GM18507 (cell line): Measurements from ENCODE around the gene DNM2.
A peak's percentile ranks its signal among the peaks of the same experiment; 100 is the strongest.

ENCODE experiments used
- DNase-seq: peaks from one replicate; pipeline ENCODE4 v3.0.0; 2011; ENCODE audit warnings: low read depth; ENCODE audit not compliant: insufficient read length; ENCODE audit errors: extremely low spot score
- FAIRE-seq: peaks from 2 replicates; lab custom pipeline; 2011; peaks lifted over from hg19 to GRCh38; lab: Jason Lieb, UNC

The DNM2 gene

DNA sequence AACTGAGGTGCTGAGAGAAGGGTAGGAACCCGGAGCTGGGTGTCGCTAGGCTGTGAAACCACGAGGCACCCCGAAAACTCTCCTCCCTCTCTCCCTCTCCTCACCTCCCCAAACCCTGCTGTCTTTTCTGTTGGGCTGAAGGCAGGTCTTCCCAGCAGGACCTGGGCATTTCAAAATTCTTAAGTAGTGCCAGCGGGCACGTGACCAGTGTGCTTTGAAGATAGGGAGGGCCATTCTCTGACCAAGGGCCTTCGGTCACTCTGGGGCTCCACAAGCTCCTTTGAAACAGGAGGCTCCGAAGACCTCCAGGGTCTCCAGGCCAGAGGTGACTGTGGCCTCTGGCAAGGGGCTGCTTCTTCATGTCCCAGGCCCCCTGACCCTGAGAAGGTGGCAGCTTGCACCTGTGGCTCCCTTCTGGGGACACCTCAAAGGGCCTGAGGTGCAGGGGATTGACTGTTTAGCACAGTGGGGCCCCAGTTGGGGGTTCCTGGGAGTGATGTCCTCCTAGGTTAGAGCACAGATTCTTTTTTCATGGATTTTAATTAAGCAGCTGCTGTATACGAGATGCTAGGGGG, 48.3 kb downstream of the DNM2 start:
- no peak for FAIRE-seq

DNA sequence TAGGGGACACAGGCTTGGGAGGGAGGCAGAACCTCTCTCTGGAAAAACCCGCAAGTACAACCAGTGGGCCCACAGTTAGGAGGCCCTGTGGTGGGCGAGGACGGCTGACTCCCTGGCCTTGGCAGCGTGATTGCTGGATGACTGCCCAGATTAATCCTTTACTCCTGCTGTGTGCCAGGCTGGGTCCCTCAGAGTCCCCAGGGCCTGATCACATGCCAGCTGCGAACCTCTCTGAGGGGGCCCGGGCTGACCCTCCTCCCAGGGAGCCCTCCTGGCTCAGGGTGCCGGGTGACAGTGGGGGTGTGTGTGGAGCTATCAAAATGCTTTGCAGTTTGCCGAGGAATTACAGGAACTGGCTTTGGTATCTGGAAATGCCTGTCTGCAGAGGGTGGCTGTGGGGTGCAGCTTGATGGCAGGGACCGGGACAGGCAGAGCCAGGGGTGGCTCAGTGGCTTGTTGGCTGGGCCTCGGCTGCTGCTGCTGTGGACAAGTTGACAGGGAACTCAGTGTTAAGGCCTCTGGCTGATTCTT, 48.9 kb downstream of the DNM2 start:
- FAIRE-seq (no peak), DNase-seq (no peak)

More for the DNA sequence above, 48.3 kb downstream of the DNM2 start:
- no peak for DNase-seq

DNA sequence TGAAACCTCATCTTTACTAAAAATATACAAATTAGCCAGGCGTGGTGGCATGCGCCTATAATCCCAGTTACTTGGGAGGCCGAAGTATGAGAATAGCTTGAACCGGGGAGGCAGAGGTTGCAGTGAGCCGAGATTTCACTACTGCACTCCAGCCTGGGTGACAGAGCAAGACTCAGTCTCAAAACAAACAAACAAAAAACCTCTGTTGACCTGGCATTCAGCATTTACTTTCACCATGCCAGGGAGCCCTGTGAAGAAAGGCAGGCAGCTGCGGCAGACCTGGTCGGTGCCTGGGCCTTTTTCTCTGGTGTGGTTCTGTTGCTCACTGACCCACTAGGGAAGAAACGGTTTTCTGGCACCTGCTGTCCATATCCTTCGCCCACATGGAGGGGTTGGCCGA, 49.8 kb downstream of the DNM2 start:
- DNase-seq (no peak), FAIRE-seq (no peak)

DNA sequence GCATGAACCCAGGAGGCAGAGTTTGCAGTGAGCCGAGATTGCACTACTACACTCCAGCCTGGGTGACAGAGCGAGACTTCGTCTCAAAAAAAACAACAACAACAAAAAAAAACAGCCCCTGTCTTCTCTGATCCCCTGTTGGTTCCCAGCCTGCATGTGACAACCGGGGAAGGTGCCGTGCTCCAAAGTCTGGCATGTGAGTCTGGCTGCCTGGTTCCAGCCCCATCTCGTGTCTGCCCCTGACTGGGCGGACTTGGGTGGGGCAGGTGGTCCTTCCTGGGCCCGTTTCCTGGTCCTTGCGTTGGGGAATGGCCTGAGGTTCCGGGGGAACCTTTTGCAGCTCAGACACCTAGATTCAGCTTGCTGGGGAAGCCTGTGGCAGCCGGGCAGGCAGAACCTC, 50.5 kb downstream of the DNM2 start:
- FAIRE-seq, result no peak
- DNase-seq, result no peak

DNA sequence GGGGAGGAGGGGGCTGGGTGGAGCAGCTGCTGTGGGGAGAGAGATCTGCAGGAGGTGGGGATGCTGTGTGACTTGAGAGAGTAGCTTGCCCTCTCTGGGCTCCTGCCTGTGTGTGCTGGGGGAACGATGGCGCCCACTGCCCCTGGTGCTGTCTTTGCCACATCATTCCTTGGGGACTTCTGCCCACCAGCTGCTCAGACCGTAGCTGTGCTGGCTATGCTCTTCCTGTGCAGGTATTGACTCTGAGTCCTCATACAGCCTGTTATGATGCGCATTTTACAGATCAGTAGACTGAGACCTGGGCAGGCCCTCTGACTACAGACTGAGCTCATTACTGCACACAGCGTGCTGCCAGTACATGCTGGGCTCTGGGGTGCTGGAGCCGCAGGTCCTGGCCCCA, 51.1 kb downstream of the DNM2 start:
- FAIRE-seq (no peak), DNase-seq (no peak)

DNA sequence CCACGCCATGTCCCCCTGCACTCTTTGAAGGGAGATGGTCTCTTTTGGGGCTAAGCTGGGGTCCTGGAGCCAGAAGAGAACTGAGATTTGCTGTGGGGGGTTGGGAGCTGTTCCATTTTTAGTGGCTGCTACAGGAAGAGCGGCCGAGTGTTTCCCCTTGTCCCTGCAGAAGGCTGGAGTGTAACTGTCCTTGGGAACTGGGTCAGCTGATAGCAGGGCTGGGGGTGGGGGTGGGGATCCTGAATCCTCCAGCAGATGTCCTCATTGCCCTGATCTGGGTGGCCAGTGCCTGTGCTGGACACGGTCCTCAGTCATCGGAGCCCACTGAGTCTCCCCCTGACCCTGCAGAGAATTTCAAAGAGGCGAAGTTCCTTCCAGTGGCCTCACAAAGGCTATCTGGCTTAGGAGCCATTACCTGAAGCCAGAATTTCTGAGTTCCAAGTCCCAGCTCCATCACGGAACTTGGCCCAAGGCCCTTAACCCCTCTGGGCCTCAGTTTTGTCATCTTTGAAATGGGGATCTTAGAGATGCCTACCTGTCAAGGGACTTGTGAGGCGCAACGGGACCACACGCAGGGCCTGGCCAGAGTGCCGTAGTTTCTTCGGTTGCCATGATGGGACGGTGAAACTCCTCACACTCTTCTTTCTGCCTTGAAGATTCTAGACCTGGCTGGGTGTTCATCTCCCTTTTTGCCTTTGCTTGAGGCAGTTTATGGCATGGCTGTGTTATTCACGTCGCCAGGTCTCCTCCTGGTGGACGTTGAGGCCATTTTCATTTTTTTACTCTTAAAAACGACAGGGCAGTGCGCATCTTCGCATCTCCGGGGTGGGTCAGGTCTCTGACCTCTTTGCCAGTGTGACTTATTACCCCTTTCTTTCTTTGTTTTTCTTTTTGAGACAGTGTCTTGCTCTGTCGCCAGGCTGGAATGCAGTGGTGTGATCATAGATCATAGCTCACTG, 51.9 kb downstream of the DNM2 start:
- no peak for FAIRE-seq

DNA sequence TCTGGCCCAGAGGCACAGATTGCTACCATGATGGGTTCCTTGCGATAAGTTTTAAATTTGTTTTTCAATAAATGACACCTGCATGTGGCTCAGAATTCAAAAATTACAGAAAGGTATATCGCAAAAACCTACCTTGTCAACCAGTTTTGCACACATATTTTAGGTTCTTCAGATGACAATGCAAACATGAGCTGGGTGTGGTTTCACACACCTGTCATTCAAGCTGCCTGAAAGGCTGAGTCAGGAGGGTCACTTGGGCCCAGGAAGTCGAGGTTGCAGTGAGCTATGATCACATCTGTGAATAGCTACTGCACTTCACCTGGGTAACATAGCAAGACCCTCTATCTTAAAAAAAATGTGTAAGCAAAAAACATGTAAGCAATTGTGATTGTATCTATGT, 56.1 kb downstream of the DNM2 start:
- DNase-seq (no peak), FAIRE-seq (no peak)

More for the DNA sequence above, 51.9 kb downstream of the DNM2 start:
- no peak for DNase-seq

DNA sequence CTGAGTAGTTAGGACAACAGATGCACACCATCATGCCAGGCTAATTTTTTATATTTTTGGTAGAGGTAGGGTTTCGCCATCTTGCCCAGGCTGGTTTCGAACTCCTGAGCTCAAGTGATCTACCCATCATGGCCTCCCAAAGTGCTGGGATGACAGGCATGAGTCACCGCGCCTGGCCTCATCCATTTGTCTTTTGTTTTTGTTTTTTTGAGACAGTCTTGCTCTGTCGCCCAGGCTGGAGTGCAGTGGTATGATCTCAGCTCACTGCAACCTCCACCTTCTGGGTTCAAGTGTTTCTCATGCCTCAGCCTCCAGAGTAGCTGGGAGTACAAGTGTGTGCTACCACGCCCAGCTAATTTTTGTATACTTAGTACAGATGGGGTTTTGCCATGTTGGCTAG, 57.0 kb downstream of the DNM2 start:
- FAIRE-seq, result no peak
- DNase-seq, result no peak

DNA sequence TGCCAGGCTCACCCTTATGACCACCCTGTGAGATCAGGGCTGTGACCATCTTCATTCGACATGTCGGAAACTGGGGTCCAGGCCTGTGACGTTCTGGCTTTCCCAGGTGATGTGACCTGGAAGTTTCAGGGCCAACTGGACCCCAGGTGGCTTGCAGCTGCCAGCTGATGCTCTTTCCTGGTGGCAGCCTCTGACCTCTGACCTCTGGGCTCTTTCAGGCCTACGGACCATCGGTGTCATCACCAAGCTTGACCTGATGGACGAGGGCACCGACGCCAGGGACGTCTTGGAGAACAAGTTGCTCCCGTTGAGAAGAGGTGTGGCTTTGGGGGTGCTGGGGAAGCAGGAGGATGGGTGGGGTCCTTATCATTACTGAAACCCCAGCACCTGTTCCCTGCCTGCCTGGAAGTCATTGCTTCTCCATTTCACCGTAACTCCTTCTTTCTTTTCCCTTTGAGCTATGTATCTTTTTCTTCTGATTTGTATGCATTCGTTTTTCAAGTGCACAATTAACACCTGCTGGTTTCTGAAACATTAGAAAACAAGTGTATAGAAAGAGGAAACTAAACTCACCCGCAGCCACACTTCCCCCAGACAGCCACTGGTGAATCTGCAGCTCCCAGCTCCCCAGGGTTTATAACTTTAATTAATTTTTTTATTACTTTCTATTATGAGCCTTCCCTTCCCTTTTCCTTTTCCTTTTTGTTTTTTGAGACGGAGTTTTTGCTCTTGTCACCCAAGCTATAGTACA, 59.2 kb downstream of the DNM2 start:
- DNase-seq (no peak), FAIRE-seq (no peak)

DNA sequence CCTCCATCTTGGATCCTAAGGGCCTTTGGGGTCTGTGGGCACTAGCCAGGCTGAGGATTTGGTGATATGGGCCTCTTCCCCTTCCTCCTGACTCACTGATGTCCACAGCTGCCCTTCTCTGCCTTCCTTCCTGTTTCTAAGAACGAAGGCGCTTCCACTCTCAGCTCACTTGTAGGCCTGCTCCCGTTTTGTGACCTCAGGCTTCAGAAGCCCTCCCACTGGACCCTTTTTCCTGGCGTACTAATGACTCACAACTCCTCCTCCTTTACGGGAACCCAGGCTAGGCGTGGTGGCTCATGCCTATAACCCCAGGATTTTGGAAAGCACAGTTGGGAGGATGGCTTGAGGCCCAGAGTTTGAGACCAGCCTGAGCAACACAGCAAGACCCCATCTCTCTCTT, 62.5 kb downstream of the DNM2 start:
- no peak for DNase-seq
- FAIRE-seq, result no peak

DNA sequence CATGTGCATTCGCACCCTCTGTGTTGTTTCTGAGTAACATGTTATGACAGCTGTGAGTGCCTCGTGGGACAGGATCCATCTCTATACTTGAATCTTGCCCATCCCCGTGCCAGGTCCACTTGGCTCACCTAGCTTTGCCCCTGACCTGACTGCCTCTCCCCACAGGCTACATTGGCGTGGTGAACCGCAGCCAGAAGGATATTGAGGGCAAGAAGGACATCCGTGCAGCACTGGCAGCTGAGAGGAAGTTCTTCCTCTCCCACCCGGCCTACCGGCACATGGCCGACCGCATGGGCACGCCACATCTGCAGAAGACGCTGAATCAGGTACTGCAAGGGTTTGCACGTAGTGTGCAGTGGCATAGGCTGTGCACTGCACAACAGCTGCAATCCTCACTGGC, 64.9 kb downstream of the DNM2 start:
- DNase-seq (no peak), FAIRE-seq (no peak)

DNA sequence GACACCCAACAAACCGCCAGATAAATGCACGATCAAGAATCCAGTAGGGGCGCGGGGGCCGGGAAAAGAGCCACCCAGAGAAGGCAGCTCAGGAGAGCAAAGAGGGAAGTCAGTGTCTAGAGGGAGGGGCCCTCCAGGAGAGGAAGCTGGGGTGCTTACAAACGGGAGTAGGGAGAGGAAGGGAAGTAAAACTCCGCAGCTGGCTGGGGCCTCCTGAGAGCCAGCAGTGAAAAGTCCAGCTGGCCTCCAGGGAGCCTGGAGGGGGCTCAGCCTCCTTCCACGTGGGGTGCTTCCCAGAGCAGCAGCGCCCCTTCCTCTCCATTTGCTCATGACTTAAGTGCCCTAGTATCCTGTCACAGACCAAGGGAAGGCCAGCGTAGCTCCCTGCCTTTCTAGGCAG, 66.4 kb downstream of the DNM2 start:
- no peak for FAIRE-seq
- no peak for DNase-seq

DNA sequence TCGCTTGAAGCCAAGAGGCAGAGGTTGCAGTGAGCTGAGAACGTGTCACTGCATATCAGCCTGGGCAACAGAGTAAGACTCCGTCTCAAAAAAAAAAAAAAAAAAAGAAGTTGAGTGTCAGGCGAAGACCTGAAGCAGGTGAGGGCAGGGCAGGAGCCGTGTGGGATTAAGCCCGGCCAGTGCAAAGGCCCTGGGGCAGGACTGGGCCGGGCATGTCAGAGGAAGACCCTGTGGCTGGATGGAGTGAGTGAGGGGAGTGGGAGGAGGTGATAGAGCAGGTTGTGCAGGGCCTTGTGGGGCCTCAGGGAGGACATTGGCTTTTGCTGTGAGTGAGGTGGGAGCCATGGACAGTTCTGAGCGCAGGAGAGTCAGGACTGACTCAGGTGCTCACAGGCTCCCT, 70.3 kb downstream of the DNM2 start:
- DNase-seq (no peak), FAIRE-seq (no peak)

DNA sequence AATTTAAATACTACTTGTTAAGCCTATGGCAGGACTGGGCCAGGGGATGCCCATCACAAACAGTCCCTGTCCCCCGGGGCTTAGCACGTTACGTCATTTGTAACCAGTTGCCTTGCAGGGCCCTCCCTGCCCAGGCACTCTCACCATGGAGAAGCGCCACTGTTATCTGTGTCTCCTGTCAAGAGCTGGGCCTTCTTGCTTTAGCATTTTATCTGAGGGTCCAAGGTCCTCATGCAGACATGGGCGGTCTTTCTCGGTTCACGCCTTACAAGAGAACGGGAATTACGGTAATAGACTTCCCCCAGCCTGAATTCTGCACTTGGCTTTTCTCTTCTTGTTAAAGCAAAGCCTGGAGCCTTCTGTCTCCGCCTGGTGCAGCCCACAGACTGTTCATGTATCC, 72.0 kb downstream of the DNM2 start:
- no peak for DNase-seq
- FAIRE-seq, result no peak

DNA sequence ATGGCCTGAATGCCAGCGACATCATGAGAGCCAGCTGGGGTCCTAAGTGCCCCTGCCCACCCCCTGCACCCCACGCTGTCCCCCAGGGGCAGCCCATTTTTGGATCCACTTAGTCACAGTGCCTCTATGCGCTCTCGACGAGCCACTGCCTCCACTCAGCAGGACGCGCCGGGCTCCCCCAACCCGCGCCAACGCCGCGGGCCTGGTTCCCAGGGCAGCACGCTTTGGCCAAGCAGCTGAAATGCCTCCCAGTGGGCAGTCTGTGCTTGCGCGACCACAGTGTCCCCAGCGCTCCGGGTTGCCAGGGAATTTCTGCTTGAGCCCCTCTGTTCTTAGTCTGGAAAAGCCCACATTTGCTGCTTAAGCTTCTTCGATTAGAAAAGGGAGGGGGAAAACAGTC, 78.8 kb downstream of the DNM2 start:
- DNase-seq (no peak), FAIRE-seq (no peak)

DNA sequence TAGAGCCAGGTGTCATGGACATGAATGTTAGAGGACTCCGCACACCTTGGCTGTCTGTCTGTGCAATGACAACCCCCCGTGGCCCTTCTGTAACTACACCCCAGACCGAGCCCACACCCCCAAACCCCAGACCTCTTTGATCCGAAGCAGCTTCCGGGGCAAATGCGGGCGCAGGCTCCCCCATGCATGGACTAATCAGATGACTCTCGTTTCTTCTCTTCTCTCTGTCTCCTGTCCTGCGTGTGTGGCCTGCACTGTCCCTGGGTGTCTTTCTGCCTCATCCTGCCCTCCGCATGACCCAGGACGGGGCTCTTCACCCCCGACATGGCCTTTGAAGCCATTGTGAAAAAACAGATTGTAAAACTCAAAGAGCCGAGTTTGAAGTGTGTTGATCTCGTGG, 79.2 kb downstream of the DNM2 start:
- no peak for FAIRE-seq
- no peak for DNase-seq

DNA sequence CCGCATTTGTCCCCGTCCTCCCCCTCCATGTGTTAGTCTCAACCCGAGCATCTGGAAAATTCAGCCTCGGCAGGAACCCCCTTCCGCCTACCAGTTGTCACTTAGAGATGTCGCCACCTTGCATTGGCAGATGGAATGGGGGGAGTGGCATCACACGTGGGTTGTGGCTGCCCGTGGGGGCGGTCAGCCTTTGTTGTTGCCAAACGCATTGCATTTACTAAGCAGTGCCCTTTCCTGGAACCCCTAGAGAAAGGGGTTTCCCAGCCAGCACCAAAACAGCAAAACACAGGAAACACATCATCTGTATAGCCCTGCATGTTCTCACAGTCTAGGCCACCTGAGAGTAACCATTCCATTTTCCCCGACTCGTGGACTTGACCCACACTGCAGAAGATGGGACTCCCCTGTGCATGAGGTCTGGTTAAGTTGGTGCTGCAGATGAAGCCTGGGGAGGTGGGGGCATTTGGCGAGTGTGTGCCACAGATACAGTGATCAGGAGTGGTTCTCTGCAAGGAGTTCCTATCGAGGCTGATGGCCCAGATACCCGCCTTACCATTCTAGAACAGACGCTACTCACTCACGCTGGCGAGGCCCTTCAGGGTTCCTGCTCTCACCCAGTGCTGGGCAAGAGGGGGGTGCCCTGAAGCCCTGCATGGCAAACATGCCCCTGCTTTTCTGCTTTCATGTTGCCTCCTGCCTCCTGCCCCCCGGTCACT, 79.8 kb downstream of the DNM2 start:
- DNase-seq, result peak; percentile 22

DNA sequence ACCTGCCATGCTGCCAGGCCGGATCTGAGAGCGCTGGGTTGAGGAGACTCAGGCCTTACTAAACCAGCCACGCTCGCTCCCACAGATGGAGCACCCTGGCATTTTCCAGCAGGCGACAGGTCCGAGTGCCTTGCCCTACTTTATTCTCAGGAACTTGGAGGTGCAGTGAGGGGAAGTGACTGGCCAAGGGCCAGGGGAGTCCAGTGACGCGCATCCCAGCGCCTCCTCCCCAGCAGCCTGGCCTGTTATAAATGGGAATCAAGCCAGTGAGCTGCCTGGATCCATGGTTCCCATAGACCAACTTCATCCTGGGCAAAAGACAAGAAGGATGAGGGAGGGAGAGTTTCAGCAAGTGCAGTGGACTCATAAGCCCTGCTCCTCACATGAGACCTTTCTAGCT, 82.6 kb downstream of the DNM2 start:
- FAIRE-seq, result no peak

More for the DNA sequence above, 79.8 kb downstream of the DNM2 start:
- FAIRE-seq, result peak; percentile 35

DNA sequence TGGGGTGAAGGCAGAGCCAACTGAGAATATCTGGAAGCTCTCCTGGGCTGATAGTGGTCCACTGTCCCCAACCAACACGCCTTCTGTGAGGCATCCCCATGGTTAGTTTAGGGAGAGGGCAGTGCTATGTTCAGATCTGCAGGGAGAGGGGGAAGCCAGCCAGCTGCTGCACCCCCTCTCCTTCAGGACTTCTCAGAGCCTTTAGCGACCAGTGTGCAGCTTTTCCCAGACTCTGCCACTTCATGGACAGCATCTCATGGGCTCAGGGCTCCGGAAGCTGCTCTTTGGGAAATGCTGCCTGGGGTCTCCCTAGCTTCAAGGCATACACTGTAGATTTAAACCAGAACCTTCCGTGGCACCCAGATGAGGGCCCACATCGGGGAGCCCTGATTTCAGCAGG, 84.6 kb downstream of the DNM2 start:
- no peak for DNase-seq
- FAIRE-seq, result no peak

More for the DNA sequence above, 82.6 kb downstream of the DNM2 start:
- DNase-seq, result no peak

DNA sequence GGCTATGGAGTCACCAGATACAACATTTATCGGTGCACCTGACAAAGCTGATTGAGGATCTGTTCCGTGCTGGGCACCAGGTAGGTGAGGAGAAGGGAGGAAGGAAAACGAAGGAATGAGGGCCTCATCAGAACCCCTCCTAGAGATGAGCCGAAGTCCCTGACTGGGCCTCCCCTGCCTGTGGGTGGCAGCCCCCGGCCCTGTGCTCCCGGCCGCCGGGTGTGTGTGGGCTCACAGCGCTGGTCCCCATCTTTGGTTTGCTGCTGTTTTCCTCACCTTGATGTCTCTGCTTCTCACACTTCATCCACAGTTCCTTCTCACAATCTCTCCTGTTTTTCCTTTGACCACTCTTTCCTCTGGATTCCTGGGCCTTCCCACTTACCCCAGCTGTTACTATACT, 85.4 kb downstream of the DNM2 start:
- FAIRE-seq, result no peak

More for the DNA sequence above, 85.4 kb downstream of the DNM2 start:
- no peak for DNase-seq
